ENCODE data around the gene COPE. TPM values are rescaled to one million over a fixed set of nuclear protein-coding genes. Genes with fewer than 3 reads are reported as not detected.

Gene COPE
- total RNA-seq = 100 to 1,000 TPM in 1 of 2 donors, 10 to 100 TPM in 1; 94.1 to 265 TPM
- 100 to 1,000 TPM; 285 to 365 TPM for polyA plus RNA-seq
- long read RNA-seq, donor 1, transcript COPE-201 (10 exons, 1,141 nt) = major isoform, 47 of 68 reads
- long read RNA-seq, donor 1, partial matches to known transcripts = 16 of 68 reads
- long read RNA-seq, donor 1, other reads (novel, unspliced or antisense) = 0 of 68 reads
- long read RNA-seq, donor 2, transcript COPE-201 (10 exons, 1,141 nt) = major isoform, 25 of 32 reads
- long read RNA-seq, donor 2, partial matches to known transcripts = 5 of 32 reads
- long read RNA-seq, donor 2, other reads (novel, unspliced or antisense) = 0 of 32 reads
- long read RNA-seq, donor 3, transcript COPE-201 (10 exons, 1,141 nt) = major isoform, 35 of 40 reads
- long read RNA-seq, donor 3, partial matches to known transcripts = 0 of 40 reads
- long read RNA-seq, donor 3, other reads (novel, unspliced or antisense) = 0 of 40 reads
- long read RNA-seq, donor 4, transcript COPE-201 (10 exons, 1,141 nt) = major isoform, 23 of 33 reads
- long read RNA-seq, donor 4, partial matches to known transcripts = 10 of 33 reads
- long read RNA-seq, donor 4, other reads (novel, unspliced or antisense) = 0 of 33 reads
- long read RNA-seq, donor 5, transcript COPE-201 (10 exons, 1,141 nt) = major isoform, 71 of 104 reads
- long read RNA-seq, donor 5, partial matches to known transcripts = 26 of 104 reads
- long read RNA-seq, donor 5, other reads (novel, unspliced or antisense) = 5 of 104 reads

DNA sequence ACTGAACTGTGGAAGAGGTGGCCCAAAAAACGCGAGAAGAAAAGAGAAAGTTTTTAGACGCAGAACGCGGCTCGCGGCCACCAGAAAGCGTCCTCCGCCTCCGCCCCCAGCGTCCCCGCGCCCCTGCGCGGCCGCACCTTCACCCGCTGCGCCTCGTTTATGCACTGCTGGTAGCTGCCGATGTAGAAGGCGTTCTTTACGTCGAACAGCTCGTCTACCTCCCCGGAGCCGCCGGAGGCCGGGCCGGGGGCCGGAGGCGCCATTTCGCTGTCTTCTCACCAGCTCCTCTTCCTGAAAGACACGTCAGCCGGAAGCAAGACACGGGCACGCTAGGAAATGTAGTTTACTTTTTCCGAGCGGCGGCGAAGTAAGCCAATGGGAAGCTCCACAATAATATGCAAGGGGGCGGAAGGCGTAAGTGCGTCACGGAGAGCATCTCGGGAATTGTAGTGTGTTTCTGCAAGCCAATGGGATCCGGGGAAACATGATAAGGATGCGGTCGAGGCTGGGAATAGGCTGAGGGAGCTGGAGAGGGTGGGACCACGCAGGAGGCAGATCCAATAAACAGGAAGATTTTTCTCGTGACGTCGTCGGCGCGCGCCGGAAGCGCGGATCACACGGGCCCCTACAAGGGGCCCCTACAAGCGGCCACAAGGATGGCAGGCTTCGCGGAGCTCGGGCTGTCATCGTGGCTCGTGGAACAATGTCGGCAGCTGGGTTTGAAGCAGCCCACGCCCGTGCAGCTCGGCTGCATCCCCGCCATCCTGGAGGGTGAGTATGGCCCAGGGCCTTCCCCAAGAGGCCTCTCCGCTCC lies at the start of gene COPE, which contains the start of gene DDX49:
TSS of gene COPE (minus strand) at position 302 of the 814 bp plus-strand sequence. CDS start at position 263, 39 bp downstream.
TSS of gene DDX49 (plus strand) at position 630 of the 814 bp plus-strand sequence. CDS start at position 657, 27 bp downstream.
- H3K9me3 ChIP-seq (ENCODE audit: control insufficient read depth in 4 of 4, insufficient read depth in 3 of 4, low read length in 3 of 4) = no peaks in the 10 kb centered on the region
- peaks cover under 1 to 38% (median 15%) of the 10 kb centered on the region in 4 donors for H3K36me3 ChIP-seq (ENCODE audit: control insufficient read depth in 4 of 4, insufficient read depth in 4 of 4, low read length in 4 of 4)
- peak; percentile 98 for ATAC-seq (ENCODE audit: insufficient read depth, low FRiP score)
- peak within 1 kb of the TSS; percentile 94 for H3K27ac ChIP-seq (ENCODE audit: low read depth in 1 of 2, low read length in 1 of 2)
- H3K4me1 ChIP-seq (ENCODE audit: control insufficient read depth in 5 of 5, insufficient read depth in 5 of 5, low read length in 5 of 5) = peaks cover 0 to 21% (median 6%) of the 10 kb centered on the region in 5 donors
- peak; percentile 99 to 100 (median 100) for DNase-seq
- TF ChIP-seq, protein P1, sequence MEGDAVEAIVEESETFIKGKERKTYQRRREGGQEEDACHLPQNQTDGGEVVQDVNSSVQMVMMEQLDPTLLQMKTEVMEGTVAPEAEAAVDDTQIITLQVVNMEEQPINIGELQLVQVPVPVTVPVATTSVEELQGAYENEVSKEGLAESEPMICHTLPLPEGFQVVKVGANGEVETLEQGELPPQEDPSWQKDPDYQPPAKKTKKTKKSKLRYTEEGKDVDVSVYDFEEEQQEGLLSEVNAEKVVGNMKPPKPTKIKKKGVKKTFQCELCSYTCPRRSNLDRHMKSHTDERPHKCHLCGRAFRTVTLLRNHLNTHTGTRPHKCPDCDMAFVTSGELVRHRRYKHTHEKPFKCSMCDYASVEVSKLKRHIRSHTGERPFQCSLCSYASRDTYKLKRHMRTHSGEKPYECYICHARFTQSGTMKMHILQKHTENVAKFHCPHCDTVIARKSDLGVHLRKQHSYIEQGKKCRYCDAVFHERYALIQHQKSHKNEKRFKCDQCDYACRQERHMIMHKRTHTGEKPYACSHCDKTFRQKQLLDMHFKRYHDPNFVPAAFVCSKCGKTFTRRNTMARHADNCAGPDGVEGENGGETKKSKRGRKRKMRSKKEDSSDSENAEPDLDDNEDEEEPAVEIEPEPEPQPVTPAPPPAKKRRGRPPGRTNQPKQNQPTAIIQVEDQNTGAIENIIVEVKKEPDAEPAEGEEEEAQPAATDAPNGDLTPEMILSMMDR (IDR thresholded peaks at IDR 0.05; ENCODE audit: control extremely low read depth, extremely low read depth) = no peak
- H3K27me3 ChIP-seq (ENCODE audit: control insufficient read depth in 3 of 3, insufficient read depth in 3 of 3, low read length in 2 of 3) = no peaks in the 10 kb centered on the region
- 0 to 1% methylated on average over 72 of the region's 72 CpGs for WGBS, 2 donors
- peak within 1 kb of the TSS; percentile 95 for H3K4me3 ChIP-seq
- H3K9ac ChIP-seq (ENCODE audit: insufficient read depth in 1 of 2, low read length in 2 of 2) = peak within 1 kb of the TSS; percentile 91

DNA sequence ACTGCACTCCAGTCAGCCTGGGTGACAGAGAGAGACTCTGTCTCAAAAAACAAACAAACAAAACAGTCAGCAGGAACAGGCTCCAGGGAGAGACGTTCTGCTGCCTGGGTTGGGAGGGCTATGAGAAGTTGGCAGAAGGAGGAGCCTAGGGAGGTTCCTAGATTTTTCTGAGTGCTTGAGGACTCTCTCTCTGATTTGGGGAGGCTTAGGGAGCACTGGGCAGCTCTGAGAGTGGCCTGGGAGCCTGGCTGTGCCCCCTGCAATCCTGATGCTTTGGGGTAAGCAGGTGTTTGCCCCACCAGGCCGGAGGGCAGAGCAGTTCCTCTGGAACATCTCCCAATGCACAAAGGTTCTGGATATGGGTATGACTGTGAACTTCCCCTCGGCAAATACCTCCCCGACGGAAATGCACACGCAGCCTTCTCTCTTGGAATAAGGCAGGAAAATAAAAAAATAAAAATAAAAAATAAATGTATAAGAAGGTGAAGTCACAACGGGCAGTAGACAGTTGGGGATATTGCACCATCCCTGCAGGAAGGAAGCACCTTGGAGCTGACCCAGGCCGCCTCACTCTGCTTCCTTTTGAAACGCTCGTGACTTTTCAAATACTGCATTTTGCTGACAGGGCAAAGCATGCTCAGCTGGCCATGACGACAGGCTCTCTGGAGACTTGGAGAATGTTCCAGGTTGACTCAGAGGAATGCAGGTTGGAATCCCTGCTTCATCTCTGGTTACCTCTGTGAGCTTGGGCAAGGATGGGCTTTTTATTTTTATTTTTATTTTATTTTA lies 48.4 kb upstream of the COPE start:
- H3K4me1 ChIP-seq (ENCODE audit: control insufficient read depth in 5 of 5, insufficient read depth in 5 of 5, low read length in 5 of 5) = peaks cover 0 to 7% (median 2%) of the 10 kb centered on the region in 5 donors
- ATAC-seq (ENCODE audit: insufficient read depth, low FRiP score) (peak; percentile 34), DNase-seq (peak in 2 of 3 donors; percentile 54 to 67)
- 8 to 28% methylated on average over 11 of the region's 11 CpGs for WGBS, 2 donors
- no peaks in the 10 kb centered on the region for H3K36me3 ChIP-seq (ENCODE audit: control insufficient read depth in 4 of 4, insufficient read depth in 4 of 4, low read length in 4 of 4)
- TF ChIP-seq, protein P1 (IDR thresholded peaks at IDR 0.05; ENCODE audit: control extremely low read depth, extremely low read depth) = no peak
- H3K9ac ChIP-seq (ENCODE audit: insufficient read depth in 1 of 2, low read length in 2 of 2) = peak overlapping the region in 1 of 2 donors; percentile 28
- no peaks in the 10 kb centered on the region for H3K27me3 ChIP-seq (ENCODE audit: control insufficient read depth in 3 of 3, insufficient read depth in 3 of 3, low read length in 2 of 3)
- peak overlapping the region in 1 of 2 donors; percentile 85 for H3K27ac ChIP-seq (ENCODE audit: low read depth in 1 of 2, low read length in 1 of 2)
- H3K9me3 ChIP-seq (ENCODE audit: control insufficient read depth in 4 of 4, insufficient read depth in 3 of 4, low read length in 3 of 4) = no peaks in the 10 kb centered on the region
- no peak overlapping the region for H3K4me3 ChIP-seq

DNA sequence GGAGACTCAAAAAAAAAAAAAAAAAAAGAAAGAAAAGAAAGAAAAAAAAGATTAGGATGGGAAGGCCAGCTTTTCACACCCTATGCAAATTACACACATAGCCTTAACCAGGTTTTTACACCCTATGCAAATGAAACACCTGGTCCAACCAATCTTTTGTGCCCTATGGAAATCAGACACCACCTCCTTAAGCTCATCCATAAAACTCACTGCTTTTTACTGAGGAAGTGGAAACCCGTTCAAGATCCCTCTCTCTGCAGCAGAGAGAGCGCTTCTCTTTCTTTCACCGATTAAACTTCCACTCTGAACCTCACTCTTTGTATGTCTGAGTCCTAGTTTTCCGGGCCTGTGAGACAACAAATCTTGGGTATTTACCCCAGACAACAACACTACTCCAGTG lies 47.1 kb upstream of the COPE start:
- TF ChIP-seq, protein P1 (IDR thresholded peaks at IDR 0.05; ENCODE audit: control extremely low read depth, extremely low read depth) = no peak
- DNase-seq (no peak), ATAC-seq (ENCODE audit: insufficient read depth, low FRiP score) (no peak)
- Histone ChIP-seq H3K9me3 (ENCODE audit: control insufficient read depth in 4 of 4, insufficient read depth in 3 of 4, low read length in 3 of 4) (no peaks in the 10 kb centered on the region), H3K9ac (ENCODE audit: insufficient read depth in 1 of 2, low read length in 2 of 2) (no peak overlapping the region), H3K4me3 (no peak overlapping the region), H3K27me3 (ENCODE audit: control insufficient read depth in 3 of 3, insufficient read depth in 3 of 3, low read length in 2 of 3) (peaks cover 0 to 5% (median 0%) of the 10 kb centered on the region in 3 donors), H3K36me3 (ENCODE audit: control insufficient read depth in 4 of 4, insufficient read depth in 4 of 4, low read length in 4 of 4) (no peaks in the 10 kb centered on the region), H3K4me1 (ENCODE audit: control insufficient read depth in 5 of 5, insufficient read depth in 5 of 5, low read length in 5 of 5) (peaks cover 0 to 2% (median 0%) of the 10 kb centered on the region in 5 donors), H3K27ac (ENCODE audit: low read depth in 1 of 2, low read length in 1 of 2) (no peak overlapping the region)
- 41 to 64% methylated on average over 4 of the region's 4 CpGs for WGBS, 2 donors
